Esophagus squamous epithelium (tissue), 4 donors: ENCODE results near the gene PTPRN2.

Experiments
- POLR2A ChIP-seq, 4 donors: fragments of 450-650 bp; IDR thresholded peaks; one replicate each; pipeline ENCODE4 v1.6.1; 2017; ENCODE audit warnings: antibody characterized with exemption in 4 of 4, mild to moderate bottlenecking in 4 of 4, moderate library complexity in 3 of 4
- TF ChIP-seq, protein P1 (sequence below), 6 experiments: fragments of 450-650 bp in 4 of 6; fragments of 200-600 bp in 2 of 6; sonication (generic) in 2 of 6; IDR thresholded peaks; one replicate each; pipeline ENCODE4 v1.5.1; 2016 to 2019; ENCODE audit warnings: antibody characterized with exemption in 6 of 6, mild to moderate bottlenecking in 4 of 6, moderate library complexity in 4 of 6

DNA sequence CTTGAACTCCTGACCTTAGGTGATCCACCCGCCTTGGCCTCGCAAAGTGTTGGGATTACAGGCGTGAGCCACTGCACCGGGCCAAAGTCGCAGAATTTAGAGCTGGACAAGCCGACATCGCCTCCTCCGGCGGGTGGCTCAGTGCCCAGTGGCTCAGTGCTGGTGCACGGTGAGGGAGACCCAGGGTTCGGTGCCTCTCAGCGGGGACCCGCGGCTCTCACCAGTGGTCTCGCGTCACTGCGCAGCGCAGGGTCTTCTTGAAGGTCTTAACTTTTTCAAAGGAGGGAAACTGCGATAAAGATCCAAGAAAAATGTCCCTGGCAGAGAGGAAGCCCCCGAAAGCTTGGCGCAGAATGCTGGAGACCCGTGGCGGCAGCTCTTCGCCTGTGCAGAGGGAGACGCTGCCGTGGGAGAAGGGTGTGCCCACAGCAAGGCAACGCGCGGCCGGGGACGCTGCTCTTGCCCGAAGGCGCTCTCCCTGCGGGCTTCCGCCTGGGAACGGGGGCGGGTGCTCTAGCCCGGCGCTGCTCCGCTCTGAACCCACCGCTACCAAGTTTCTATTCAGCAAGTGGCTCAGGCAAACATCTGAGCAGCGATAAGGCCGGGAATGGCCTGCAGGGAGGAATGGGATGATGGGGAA is 926.5 kb downstream of the PTPRN2 start:
- TF ChIP-seq, protein P1, sequence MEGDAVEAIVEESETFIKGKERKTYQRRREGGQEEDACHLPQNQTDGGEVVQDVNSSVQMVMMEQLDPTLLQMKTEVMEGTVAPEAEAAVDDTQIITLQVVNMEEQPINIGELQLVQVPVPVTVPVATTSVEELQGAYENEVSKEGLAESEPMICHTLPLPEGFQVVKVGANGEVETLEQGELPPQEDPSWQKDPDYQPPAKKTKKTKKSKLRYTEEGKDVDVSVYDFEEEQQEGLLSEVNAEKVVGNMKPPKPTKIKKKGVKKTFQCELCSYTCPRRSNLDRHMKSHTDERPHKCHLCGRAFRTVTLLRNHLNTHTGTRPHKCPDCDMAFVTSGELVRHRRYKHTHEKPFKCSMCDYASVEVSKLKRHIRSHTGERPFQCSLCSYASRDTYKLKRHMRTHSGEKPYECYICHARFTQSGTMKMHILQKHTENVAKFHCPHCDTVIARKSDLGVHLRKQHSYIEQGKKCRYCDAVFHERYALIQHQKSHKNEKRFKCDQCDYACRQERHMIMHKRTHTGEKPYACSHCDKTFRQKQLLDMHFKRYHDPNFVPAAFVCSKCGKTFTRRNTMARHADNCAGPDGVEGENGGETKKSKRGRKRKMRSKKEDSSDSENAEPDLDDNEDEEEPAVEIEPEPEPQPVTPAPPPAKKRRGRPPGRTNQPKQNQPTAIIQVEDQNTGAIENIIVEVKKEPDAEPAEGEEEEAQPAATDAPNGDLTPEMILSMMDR (IDR thresholded peaks at IDR 0.05): no peak
- no peak for TF ChIP-seq POLR2A (IDR thresholded peaks at IDR 0.05)
